ENCODE measurements around the gene DHRS2. TPM values are rescaled to one million over a fixed set of nuclear protein-coding genes. Genes with fewer than 3 reads are reported as not detected.
"Not testable (repeated sequence)": the region's sequence is repeated elsewhere in the genome, so short reads cannot be mapped to it uniquely, and the experiment has no call there.

Gene DHRS2
- total RNA-seq, 6 experiments from 2014 or later = 0.53 to 12.3 (median 4.2) TPM

DNA sequence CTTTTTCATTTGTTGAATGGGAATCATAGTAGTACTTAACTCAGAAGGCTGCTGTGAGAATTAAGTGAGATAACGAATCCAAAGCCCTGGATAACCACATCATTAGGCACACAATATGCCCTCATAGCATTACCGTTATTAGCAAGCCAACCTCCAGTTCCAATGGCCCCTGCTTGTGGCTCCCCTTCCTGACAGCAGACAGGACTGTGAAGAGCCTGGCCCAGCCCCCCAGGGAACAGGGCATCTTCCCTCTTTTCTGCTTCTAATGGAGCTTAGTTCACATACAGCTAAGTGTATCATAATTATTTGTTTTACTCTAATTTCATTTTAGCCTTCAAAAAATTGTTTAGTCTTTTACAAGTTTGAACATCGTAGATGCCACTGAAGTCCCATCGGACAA is 39.7 kb downstream of the DHRS2 start:
- H3K27me3 ChIP-seq = no peaks in the 10 kb centered on the region
- H3K4me1 ChIP-seq = no peaks in the 10 kb centered on the region
- intact Hi-C loops (cut with DNase I) = no loop called here
- DNase-seq = no peak
- H3K9me3 ChIP-seq = no peaks in the 10 kb centered on the region
- H3K27ac ChIP-seq = no peak overlapping the region
- TF ChIP-seq CTCF (IDR thresholded peaks at IDR 0.05) = no peak
- no peak for TF ChIP-seq POLR2A (IDR thresholded peaks at IDR 0.05)
- no peak overlapping the region for H3K4me3 ChIP-seq
- WGBS (ENCODE audit: insufficient coverage, low coverage, low lambda C conversion rate, missing lambda C conversion rate) = 66% methylated on average over 4 of the region's 4 CpGs
- no peak for ATAC-seq
- no peaks in the 10 kb centered on the region for H3K36me3 ChIP-seq

DNA sequence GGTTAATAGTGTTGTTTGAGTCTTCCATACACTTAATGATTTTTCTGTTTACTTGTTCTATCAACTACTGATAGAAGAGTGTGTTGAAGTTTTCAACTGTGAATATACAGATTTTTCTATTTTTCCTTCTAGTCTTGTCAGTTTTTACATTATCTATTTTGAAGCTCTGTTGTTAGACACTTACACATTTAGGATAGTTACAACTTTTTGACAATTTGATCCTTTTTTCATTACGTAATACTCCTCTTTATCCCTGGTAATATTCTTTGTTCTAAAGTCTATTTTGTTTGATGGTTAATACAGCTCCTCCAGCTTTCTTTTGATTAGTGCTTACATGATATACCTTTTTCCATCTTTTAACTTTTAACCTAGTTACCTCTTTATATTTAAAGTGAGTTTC is 45.2 kb downstream of the DHRS2 start:
- intact Hi-C loops (cut with DNase I) = no loop called here
- Histone ChIP-seq H3K4me1 (no peaks in the 10 kb centered on the region), H3K4me3 (no peak overlapping the region)

DNA sequence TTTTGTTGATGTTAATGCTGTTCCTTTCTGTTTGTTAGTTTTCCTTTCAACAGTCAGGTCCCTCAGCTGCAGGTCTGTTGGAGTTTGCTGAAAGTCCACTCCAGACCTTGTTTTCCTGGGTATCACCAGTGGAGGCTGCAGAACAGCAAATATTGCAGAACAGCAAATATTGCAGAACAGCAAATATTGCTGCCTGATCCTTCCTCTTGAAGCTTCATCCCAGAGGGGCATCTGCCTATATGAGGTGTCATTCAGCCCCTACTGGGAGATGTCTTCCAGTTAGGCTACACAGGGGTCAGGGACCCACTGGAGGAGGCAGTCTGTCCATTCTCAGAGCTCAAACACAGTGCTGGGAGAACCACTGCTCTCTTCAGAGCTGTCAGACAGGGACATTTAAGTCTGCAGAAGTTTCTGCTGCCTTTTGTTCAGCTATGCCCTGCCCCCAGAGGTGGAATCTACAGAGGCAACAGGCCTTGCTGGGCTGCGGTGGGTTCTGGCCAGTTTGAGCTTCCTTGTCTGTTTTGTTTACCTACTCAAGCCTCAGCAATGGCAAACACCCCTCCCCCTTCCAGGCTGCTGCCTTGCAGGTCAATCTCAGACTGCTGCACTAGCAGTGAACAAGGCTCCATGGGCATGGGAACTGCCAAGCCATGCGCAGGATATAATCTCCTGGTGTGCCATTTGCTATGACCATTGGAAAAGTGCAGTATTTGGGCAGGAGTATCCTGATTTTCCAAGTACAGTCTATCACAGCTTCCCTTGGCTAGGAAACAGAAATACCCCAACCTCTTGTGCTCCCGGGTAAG is 53.7 kb downstream of the DHRS2 start:
- intact Hi-C loops (cut with DNase I); H3K36me3 ChIP-seq; H3K4me1 ChIP-seq; H3K4me3 ChIP-seq; H3K9me3 ChIP-seq; H3K27me3 ChIP-seq: not testable (repeated sequence)
- 54% methylated on average over 2 of the region's 3 CpGs for WGBS (ENCODE audit: insufficient coverage, low coverage, low lambda C conversion rate, missing lambda C conversion rate)
- peak; percentile 71 to 83 (median 74) for ATAC-seq
- H3K27ac ChIP-seq = peak overlapping the region in 1 of 3 donors; percentile 39
- peak in 2 of 3 donors; percentile 37 to 77 for DNase-seq

More for the DNA sequence above, 45.2 kb downstream of the DHRS2 start:
- Histone ChIP-seq H3K27ac (no peak overlapping the region), H3K27me3 (no peaks in the 10 kb centered on the region), H3K9me3 (no peaks in the 10 kb centered on the region), H3K36me3 (no peaks in the 10 kb centered on the region)
- TF ChIP-seq CTCF (IDR thresholded peaks at IDR 0.05) (no peak), POLR2A (IDR thresholded peaks at IDR 0.05) (no peak)
- 56% methylated on average over 1 of the region's 1 CpG for WGBS (ENCODE audit: insufficient coverage, low coverage, low lambda C conversion rate, missing lambda C conversion rate)
- ATAC-seq (no peak), DNase-seq (no peak)

GRCh38 chr14:23692416-23692815 is 56.3 kb downstream of the DHRS2 start:
- Histone ChIP-seq H3K27ac (no peak overlapping the region), H3K36me3 (no peaks in the 10 kb centered on the region), H3K27me3 (no peaks in the 10 kb centered on the region), H3K9me3 (no peaks in the 10 kb centered on the region), H3K4me3 (no peak overlapping the region), H3K4me1 (peaks cover 0 to 9% (median 0%) of the 10 kb centered on the region in 4 donors)
- no peak for TF ChIP-seq CTCF (IDR thresholded peaks at IDR 0.05)
- no peak for TF ChIP-seq POLR2A (IDR thresholded peaks at IDR 0.05)
- no peak for DNase-seq
- 67% methylated on average over 1 of the region's 1 CpG for WGBS (ENCODE audit: insufficient coverage, low coverage, low lambda C conversion rate, missing lambda C conversion rate)
- intact Hi-C loops (cut with DNase I) = no loop called here
- ATAC-seq = no peak

- H3K27me3 ChIP-seq = no peaks in the 10 kb centered on the region
- DNase-seq (no peak), ATAC-seq (no peak)
- no peaks in the 10 kb centered on the region for H3K36me3 ChIP-seq
- TF ChIP-seq POLR2A (IDR thresholded peaks at IDR 0.05) = no peak
- TF ChIP-seq CTCF (IDR thresholded peaks at IDR 0.05) = no peak
- intact Hi-C loops (cut with DNase I) = no loop called here
- WGBS (ENCODE audit: insufficient coverage, low coverage, low lambda C conversion rate, missing lambda C conversion rate) = 85% methylated on average over 7 of the region's 11 CpGs
- no peaks in the 10 kb centered on the region for H3K9me3 ChIP-seq
- H3K27ac ChIP-seq = no peak overlapping the region
- peaks cover 0 to 9% (median 0%) of the 10 kb centered on the region in 4 donors for H3K4me1 ChIP-seq
- no peak overlapping the region for H3K4me3 ChIP-seq
Measured at GRCh38 chr14:23693252-23693775, 57.1 kb downstream of the DHRS2 start.

Data from right lobe of liver (tissue), 6 donors.